Thymus (tissue), 11 donors: ENCODE results near the gene PPM1H. TPM values are rescaled to one million over a fixed set of nuclear protein-coding genes. Genes with fewer than 3 reads are reported as not detected.

Source experiments
- DNase-seq, 9 donors: peaks; one replicate each; pipeline ENCODE4 v3.0.0-alpha.2; 2013; ENCODE audit warnings: low spot score in 9 of 9, low read depth in 6 of 9, missing footprints in 1 of 9
- H3K27ac ChIP-seq, 2 donors: one replicate each; pipeline ENCODE4 v1.5.1; 2013; ENCODE audit warnings: control low read depth in 1 of 2, low read depth in 1 of 2, low read length in 1 of 2, mild to moderate bottlenecking in 1 of 2, moderate library complexity in 1 of 2
- H3K27me3 ChIP-seq, 2 donors: one replicate each; pipeline ENCODE4 v1.5.1; 2013; ENCODE audit warnings: low read length in 1 of 2; ENCODE audit not compliant: control insufficient read depth in 2 of 2, insufficient read depth in 1 of 2
- H3K36me3 ChIP-seq, 2 donors: one replicate each; pipeline ENCODE4 v1.5.1; 2013; ENCODE audit warnings: low read length in 1 of 2, mild to moderate bottlenecking in 1 of 2, moderate library complexity in 1 of 2; ENCODE audit not compliant: control insufficient read depth in 2 of 2, insufficient read depth in 2 of 2
- H3K4me1 ChIP-seq, 2 donors: one replicate each; pipeline ENCODE4 v1.5.1; 2013; ENCODE audit warnings: low read length in 2 of 2; ENCODE audit not compliant: control insufficient read depth in 2 of 2, insufficient read depth in 2 of 2
- H3K4me3 ChIP-seq, 2 donors: one replicate each; pipeline ENCODE4 v1.5.1; 2013; ENCODE audit warnings: low read length in 2 of 2, control low read depth in 1 of 2, mild to moderate bottlenecking in 1 of 2
- H3K9me3 ChIP-seq, 2 donors: one replicate each; pipeline ENCODE4 v1.5.1; 2013; ENCODE audit warnings: low read length in 1 of 2, mild to moderate bottlenecking in 1 of 2; ENCODE audit not compliant: control insufficient read depth in 2 of 2, insufficient read depth in 1 of 2
- WGBS: extraction: QIAGEN DNeasy Blood & Tissue Kit; methylation state at CpG from one replicate; pipeline ENCODE4 v1.1.7; 2013; 5-methylcytosine and 5-hydroxymethylcytosine counted together
- polyA plus RNA-seq: library from polyadenylated mRNA; stranded (reverse); fragments of 200-250 nt; gene quantifications from one replicate; pipeline ENCODE4 v1.2.3, GENCODE V29; 2013
- total RNA-seq: library from RNA; stranded (reverse); fragments of 120-200 nt; gene quantifications from one replicate; pipeline ENCODE4 v1.2.4, GENCODE V29; 2013
- donor health status: healthy.

PPM1H gene
- total and polyA plus RNA-seq, 2 donors: 3.6 to 7.8 TPM

GRCh38 chr12:62907078-62907477 lies 27.9 kb downstream of the PPM1H start:
- Histone ChIP-seq H3K27me3 (no peaks in the 10 kb centered on the region), H3K9me3 (no peaks in the 10 kb centered on the region), H3K36me3 (no peaks in the 10 kb centered on the region), H3K4me1 (no peaks in the 10 kb centered on the region), H3K27ac (no peak overlapping the region), H3K4me3 (no peak overlapping the region)
- 96% methylated on average over 1 of the region's 1 CpG for WGBS
- DNase-seq: no peak

- Histone ChIP-seq H3K36me3 (no peaks in the 10 kb centered on the region), H3K4me1 (no peaks in the 10 kb centered on the region), H3K9me3 (no peaks in the 10 kb centered on the region), H3K27me3 (no peaks in the 10 kb centered on the region), H3K4me3 (no peak overlapping the region), H3K27ac (no peak overlapping the region)
- WGBS: 18% methylated on average over 4 of the region's 4 CpGs
- DNase-seq: no peak
Observed at GRCh38 chr12:62903151-62903550, 31.8 kb downstream of the PPM1H start.

GRCh38 chr12:62900686-62901272 lies 34.2 kb downstream of the PPM1H start:
- DNase-seq: no peak
- 91% methylated on average over 4 of the region's 4 CpGs for WGBS
- Histone ChIP-seq H3K27me3 (no peaks in the 10 kb centered on the region), H3K36me3 (no peaks in the 10 kb centered on the region), H3K4me3 (no peak overlapping the region), H3K4me1 (no peaks in the 10 kb centered on the region), H3K9me3 (no peaks in the 10 kb centered on the region), H3K27ac (peak overlapping the region in 1 of 2 donors; percentile 18)

GRCh38 chr12:62899568-62900390 lies 35.2 kb downstream of the PPM1H start:
- WGBS: 87% methylated on average over 7 of the region's 7 CpGs
- no peaks in the 10 kb centered on the region for H3K27me3 ChIP-seq

GRCh38 chr12:62898526-62898925 lies 36.4 kb downstream of the PPM1H start:
- Histone ChIP-seq H3K27me3 (no peaks in the 10 kb centered on the region), H3K4me1 (no peaks in the 10 kb centered on the region), H3K36me3 (no peaks in the 10 kb centered on the region), H3K9me3 (no peaks in the 10 kb centered on the region), H3K4me3 (no peak overlapping the region), H3K27ac (no peak overlapping the region)
- no peak for DNase-seq
- WGBS: 80% methylated on average over 2 of the region's 2 CpGs

More at GRCh38 chr12:62899568-62900390, 35.2 kb downstream of the PPM1H start:
- no peak for DNase-seq
- H3K4me1 ChIP-seq: no peaks in the 10 kb centered on the region
- no peak overlapping the region for H3K4me3 ChIP-seq
- no peaks in the 10 kb centered on the region for H3K36me3 ChIP-seq
- H3K27ac ChIP-seq: peak overlapping the region in 1 of 2 donors; percentile 18
- no peaks in the 10 kb centered on the region for H3K9me3 ChIP-seq

GRCh38 chr12:62895351-62895877 lies 39.5 kb downstream of the PPM1H start:
- Histone ChIP-seq H3K4me1 (no peaks in the 10 kb centered on the region), H3K4me3 (no peak overlapping the region), H3K27ac (no peak overlapping the region), H3K27me3 (no peaks in the 10 kb centered on the region), H3K36me3 (no peaks in the 10 kb centered on the region), H3K9me3 (no peaks in the 10 kb centered on the region)
- WGBS: 98% methylated on average over 2 of the region's 2 CpGs
- no peak for DNase-seq

- no peak overlapping the region for H3K4me3 ChIP-seq
- DNase-seq: no peak
- WGBS: 96% methylated on average over 1 of the region's 1 CpG
- no peak overlapping the region for H3K27ac ChIP-seq
- no peaks in the 10 kb centered on the region for H3K36me3 ChIP-seq
- H3K4me1 ChIP-seq: no peaks in the 10 kb centered on the region
- no peaks in the 10 kb centered on the region for H3K9me3 ChIP-seq
- no peaks in the 10 kb centered on the region for H3K27me3 ChIP-seq
Observed at GRCh38 chr12:62893276-62893675, 41.7 kb downstream of the PPM1H start.

GRCh38 chr12:62891805-62892549 lies 43.0 kb downstream of the PPM1H start:
- 55% methylated on average over 5 of the region's 5 CpGs for WGBS
- H3K9me3 ChIP-seq: no peaks in the 10 kb centered on the region
- DNase-seq: peak in 1 of 9 donors; percentile 9
- H3K36me3 ChIP-seq: no peaks in the 10 kb centered on the region
- H3K27ac ChIP-seq: no peak overlapping the region
- H3K4me1 ChIP-seq: no peaks in the 10 kb centered on the region
- no peaks in the 10 kb centered on the region for H3K27me3 ChIP-seq
- H3K4me3 ChIP-seq: no peak overlapping the region
